ENCODE data around the gene TMPRSS6. TPM values are rescaled to one million over a fixed set of nuclear protein-coding genes. Genes with fewer than 3 reads are reported as not detected.

Gene TMPRSS6
- total and polyA plus RNA-seq, 2 of the 13 experiments (the other 11 are each of a cell fraction or from before 2014, with no cell fraction given), result 4.2 to 4.8 TPM

DNA sequence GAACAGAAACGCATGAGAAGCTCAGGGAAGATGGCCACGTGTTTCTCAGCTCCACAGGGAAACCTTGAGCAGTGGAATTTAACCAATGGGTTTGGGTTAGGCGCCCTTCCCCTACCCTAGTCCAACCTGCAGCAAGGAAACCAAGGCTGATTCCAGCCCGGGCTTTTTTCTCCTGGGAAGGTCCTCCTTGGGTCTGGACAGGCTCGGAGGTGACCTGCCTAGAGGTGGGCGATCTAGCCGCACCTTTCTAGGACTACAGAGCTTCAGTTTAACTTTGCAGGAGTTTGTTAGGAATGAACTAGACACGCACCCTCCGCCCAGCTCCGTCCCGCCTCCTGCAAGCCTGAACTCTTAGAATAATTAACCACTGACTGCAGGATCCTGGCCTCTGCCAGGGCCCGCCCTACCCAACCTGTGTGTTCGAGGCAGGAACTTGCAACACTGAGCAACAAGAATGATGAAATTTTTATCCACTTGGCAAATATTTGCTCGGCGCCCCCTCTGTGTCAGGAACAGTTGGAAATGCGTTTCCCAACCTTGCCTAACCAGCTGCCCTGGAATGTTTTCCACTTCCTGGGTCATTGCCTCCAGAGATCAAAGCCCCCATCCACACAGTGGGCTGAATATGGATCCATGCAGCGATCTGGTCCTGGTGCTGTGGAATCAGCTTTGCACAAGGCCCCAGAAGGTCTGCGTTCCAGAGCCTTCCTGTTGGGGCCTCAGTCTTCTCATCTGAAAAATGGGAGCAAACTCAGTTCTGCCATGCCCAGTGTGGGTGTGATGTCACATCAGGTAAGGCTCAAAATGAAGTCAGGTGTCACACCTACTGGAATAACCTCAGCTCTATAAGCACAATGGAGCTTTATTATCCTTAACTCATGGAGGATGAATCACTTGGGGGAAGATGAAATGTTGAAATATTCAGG lies 76.7 kb downstream of the TMPRSS6 start (continued):
- TF ChIP-seq, protein P1, sequence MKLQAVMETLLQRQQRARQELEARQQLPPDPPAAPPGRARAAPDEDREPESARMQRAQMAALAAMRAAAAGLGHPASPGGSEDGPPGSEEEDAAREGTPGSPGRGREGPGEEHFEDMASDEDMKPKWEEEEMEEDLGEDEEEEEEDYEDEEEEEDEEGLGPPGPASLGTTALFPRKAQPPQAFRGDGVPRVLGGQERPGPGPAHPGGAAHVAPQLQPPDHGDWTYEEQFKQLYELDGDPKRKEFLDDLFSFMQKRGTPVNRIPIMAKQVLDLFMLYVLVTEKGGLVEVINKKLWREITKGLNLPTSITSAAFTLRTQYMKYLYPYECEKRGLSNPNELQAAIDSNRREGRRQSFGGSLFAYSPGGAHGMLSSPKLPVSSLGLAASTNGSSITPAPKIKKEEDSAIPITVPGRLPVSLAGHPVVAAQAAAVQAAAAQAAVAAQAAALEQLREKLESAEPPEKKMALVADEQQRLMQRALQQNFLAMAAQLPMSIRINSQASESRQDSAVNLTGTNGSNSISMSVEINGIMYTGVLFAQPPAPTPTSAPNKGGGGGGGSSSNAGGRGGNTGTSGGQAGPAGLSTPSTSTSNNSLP (IDR thresholded peaks at IDR 0.05; ENCODE audit: low read depth, low read length), result peak; percentile 85
- no peak for TF ChIP-seq ZNF570 (CRISPR knock-in tag; IDR thresholded peaks at IDR 0.05; ENCODE audit: borderline replicate concordance)
- no peak for TF ChIP-seq ZNF510 (CRISPR knock-in tag; IDR thresholded peaks at IDR 0.05; ENCODE audit: low read depth)

DNA sequence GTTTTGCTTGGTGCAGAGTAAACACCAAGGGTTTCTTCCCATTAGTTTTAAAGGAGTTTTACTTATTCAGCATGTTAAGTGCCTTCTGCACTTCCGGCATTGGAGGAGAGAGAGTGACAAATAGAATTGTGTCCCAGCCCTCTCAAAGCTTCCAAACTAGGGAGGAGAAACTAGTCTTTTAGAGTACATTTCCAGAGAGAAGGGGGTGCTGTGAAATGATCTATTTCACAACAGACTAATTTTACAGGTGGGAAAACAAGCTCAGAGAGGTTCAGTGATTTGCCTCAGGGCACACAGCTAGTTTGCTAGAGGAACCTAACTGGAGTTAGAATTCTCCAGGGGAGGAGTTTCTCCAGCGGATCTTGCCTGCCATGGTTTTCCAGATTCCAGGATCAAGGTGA lies 77.4 kb downstream of the TMPRSS6 start:
- ChIA-PET POLR2A (interaction anchor here (0.6 to 13.3 kb wide), 18 partner anchors 12 to 776 kb away, joined by 3 to 383 read pairs (median 4); partner anchors contain the start of genes CDC42EP1, FOXRED2, GCAT and KCTD17), CTCF (ENCODE audit: low intra/inter-chr PET ratio, low total read pairs) (no interaction called here)
- Histone ChIP-seq H3K4me2 (ENCODE audit: low read depth, low read length) (peak overlapping the region; percentile 94), H3K27ac (ENCODE audit: extremely low read length, insufficient read depth, low read length) (peak overlapping the region; percentile 99), H3K4me1 (ENCODE audit: insufficient read depth, low read length) (peaks cover 89% of the 10 kb centered on the region), H3K36me3 (replicated peaks in 1 of 2; ENCODE audit: control insufficient read depth in 1 of 2, insufficient read depth in 2 of 2, low read length in 2 of 2) (peaks cover 3 to 19% of the 10 kb centered on the region in 2 experiments), H3K79me2 (ENCODE audit: insufficient read depth, low read length) (peaks cover 5% of the 10 kb centered on the region), H3K27me3 (ENCODE audit: control insufficient read depth in 1 of 2, insufficient read depth in 2 of 2, low read length in 2 of 2) (no peaks in the 10 kb centered on the region), H3K9me3 (ENCODE audit: low read length) (no peaks in the 10 kb centered on the region), H3K9ac (ENCODE audit: insufficient read depth, low read depth, low read length) (peak overlapping the region; percentile 92), H3K4me3 (replicated peaks in 1 of 3; ENCODE audit: insufficient read depth in 1 of 3, low read depth in 2 of 3, low read length in 3 of 3) (peak overlapping the region; percentile 43 to 69 (median 51)), H4K20me1 (ENCODE audit: insufficient read depth, low read length) (no peaks in the 10 kb centered on the region), H2AFZ (ENCODE audit: low read length) (no peak overlapping the region)
- intact Hi-C loops (cut with micrococcal nuclease; ENCODE audit: unreplicated experiment) (loop anchor here (2.0 to 5.0 kb wide), 2 partner anchors 77 to 165 kb away; partner anchors contain the start of gene TMPRSS6), in situ Hi-C loops (cut with HindIII; ENCODE audit: extremely low pct_ligation_motif_present, low pct_unique_long_range_greater_than_20kb) (no loop called here)
- FAIRE-seq, result no peak
- WGBS (ENCODE audit: low lambda C conversion rate), result 0% methylated on average over 1 of the region's 2 CpGs
- ATAC-seq, result no peak; the same call in 2 of the 3 replicates
- BruUV-seq (replicated peaks), result TSS peak; percentile 98
- DNase-seq (ENCODE audit: low spot score), result no peak
- TF ChIP-seq, protein P2, sequence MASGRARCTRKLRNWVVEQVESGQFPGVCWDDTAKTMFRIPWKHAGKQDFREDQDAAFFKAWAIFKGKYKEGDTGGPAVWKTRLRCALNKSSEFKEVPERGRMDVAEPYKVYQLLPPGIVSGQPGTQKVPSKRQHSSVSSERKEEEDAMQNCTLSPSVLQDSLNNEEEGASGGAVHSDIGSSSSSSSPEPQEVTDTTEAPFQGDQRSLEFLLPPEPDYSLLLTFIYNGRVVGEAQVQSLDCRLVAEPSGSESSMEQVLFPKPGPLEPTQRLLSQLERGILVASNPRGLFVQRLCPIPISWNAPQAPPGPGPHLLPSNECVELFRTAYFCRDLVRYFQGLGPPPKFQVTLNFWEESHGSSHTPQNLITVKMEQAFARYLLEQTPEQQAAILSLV (CRISPR knock-in tag; IDR thresholded peaks at IDR 0.05; ENCODE audit: borderline replicate concordance), result no peak
- TF ChIP-seq ZNF589 (CRISPR knock-in tag; conservative IDR thresholded peaks at IDR 0.05), result no peak
- TF ChIP-seq ZNF292 (CRISPR knock-in tag; IDR thresholded peaks at IDR 0.05; ENCODE audit: borderline replicate concordance, low read depth), result no peak
- no peak for TF ChIP-seq ZNF773 (CRISPR knock-in tag; IDR thresholded peaks at IDR 0.05; ENCODE audit: borderline replicate concordance)
- TF ChIP-seq TOE1 (CRISPR knock-in tag; IDR thresholded peaks at IDR 0.05), result 0 out of 2 replicates have a peak, but pooled peaks have one; percentile 32
- TF ChIP-seq NCOA1 (CRISPR knock-in tag; IDR thresholded peaks at IDR 0.05), result no peak
- no peak for TF ChIP-seq ZNF547 (CRISPR knock-in tag; IDR thresholded peaks at IDR 0.05)
- TF ChIP-seq AKAP8 (CRISPR knock-in tag; IDR thresholded peaks at IDR 0.05), result no peak
- TF ChIP-seq, protein P3, sequence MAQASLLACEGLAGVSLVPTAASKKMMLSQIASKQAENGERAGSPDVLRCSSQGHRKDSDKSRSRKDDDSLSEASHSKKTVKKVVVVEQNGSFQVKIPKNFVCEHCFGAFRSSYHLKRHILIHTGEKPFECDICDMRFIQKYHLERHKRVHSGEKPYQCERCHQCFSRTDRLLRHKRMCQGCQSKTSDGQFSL (CRISPR knock-in tag; IDR thresholded peaks at IDR 0.05), result peak; percentile 65; the same call in 1 of the 2 replicates
- TF ChIP-seq PITX1 (CRISPR knock-in tag; IDR thresholded peaks at IDR 0.05), result no peak
- TF ChIP-seq, protein P4, sequence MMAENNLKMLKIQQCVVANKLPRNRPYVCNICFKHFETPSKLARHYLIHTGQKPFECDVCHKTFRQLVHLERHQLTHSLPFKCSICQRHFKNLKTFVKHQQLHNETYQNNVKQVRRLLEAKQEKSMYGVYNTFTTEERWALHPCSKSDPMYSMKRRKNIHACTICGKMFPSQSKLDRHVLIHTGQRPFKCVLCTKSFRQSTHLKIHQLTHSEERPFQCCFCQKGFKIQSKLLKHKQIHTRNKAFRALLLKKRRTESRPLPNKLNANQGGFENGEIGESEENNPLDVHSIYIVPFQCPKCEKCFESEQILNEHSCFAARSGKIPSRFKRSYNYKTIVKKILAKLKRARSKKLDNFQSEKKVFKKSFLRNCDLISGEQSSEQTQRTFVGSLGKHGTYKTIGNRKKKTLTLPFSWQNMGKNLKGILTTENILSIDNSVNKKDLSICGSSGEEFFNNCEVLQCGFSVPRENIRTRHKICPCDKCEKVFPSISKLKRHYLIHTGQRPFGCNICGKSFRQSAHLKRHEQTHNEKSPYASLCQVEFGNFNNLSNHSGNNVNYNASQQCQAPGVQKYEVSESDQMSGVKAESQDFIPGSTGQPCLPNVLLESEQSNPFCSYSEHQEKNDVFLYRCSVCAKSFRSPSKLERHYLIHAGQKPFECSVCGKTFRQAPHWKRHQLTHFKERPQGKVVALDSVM (CRISPR knock-in tag; IDR thresholded peaks at IDR 0.05), result no peak
